GOT3 (cell line): Measurements from ENCODE around the gene KCNMB2.
"Not testable (repeated sequence)": the region's sequence is repeated elsewhere in the genome, so short reads cannot be mapped to it uniquely, and the experiment has no call there.

Source experiments
- DNase-seq: peaks from one replicate; lab custom pipeline; 2025; ENCODE audit warnings: mixed read lengths; lab: John Stamatoyannopoulos, UW

The KCNMB2 gene

GRCh38 chr3:178808748-178809147 is 272.5 kb downstream of the KCNMB2 start:
- DNase-seq, result no peak

- no peak for DNase-seq
Measured at GRCh38 chr3:178810181-178810580, 273.9 kb downstream of the KCNMB2 start.

GRCh38 chr3:178822722-178823121 is 286.5 kb downstream of the KCNMB2 start:
- DNase-seq, result no peak

GRCh38 chr3:178823150-178823549 is 286.9 kb downstream of the KCNMB2 start:
- DNase-seq, result no peak

GRCh38 chr3:178823591-178824246 is 287.5 kb downstream of the KCNMB2 start:
- DNase-seq, result no peak

- no peak for DNase-seq
Measured at GRCh38 chr3:178826435-178827123, 290.3 kb downstream of the KCNMB2 start.

GRCh38 chr3:178827285-178827856 is 291.1 kb downstream of the KCNMB2 start:
- no peak for DNase-seq

- DNase-seq, result no peak
Measured at GRCh38 chr3:178833695-178834094, 297.5 kb downstream of the KCNMB2 start.

- DNase-seq, result no peak
Measured at GRCh38 chr3:178835033-178835432, 298.8 kb downstream of the KCNMB2 start.

- DNase-seq, result no peak
Measured at GRCh38 chr3:178837512-178837911, 301.3 kb downstream of the KCNMB2 start.

GRCh38 chr3:178840586-178840985 is 304.4 kb downstream of the KCNMB2 start:
- no peak for DNase-seq

- DNase-seq, result no peak
Measured at GRCh38 chr3:178841011-178841410, 304.8 kb downstream of the KCNMB2 start.

GRCh38 chr3:178844916-178845315 is 308.7 kb downstream of the KCNMB2 start:
- no peak for DNase-seq

GRCh38 chr3:178845420-178846118 is 309.3 kb downstream of the KCNMB2 start:
- DNase-seq, result no peak

- no peak for DNase-seq
Measured at GRCh38 chr3:178847190-178847589, 311.0 kb downstream of the KCNMB2 start.

GRCh38 chr3:178849199-178849910 is 313.1 kb downstream of the KCNMB2 start:
- DNase-seq, result no peak

- DNase-seq, result no peak
Measured at GRCh38 chr3:178850450-178851190, 314.4 kb downstream of the KCNMB2 start.

- no peak for DNase-seq
Measured at GRCh38 chr3:178851564-178851963, 315.3 kb downstream of the KCNMB2 start.

GRCh38 chr3:178856804-178857203 is 320.6 kb downstream of the KCNMB2 start:
- DNase-seq, result no peak

GRCh38 chr3:178859386-178859785 is 323.1 kb downstream of the KCNMB2 start:
- no peak for DNase-seq

- DNase-seq, result not testable (repeated sequence)
Measured at GRCh38 chr3:178859900-178860436, 323.7 kb downstream of the KCNMB2 start.
